Vagina (tissue), 2 donors: ENCODE measurements around the gene IRGQ. TPM values are rescaled to one million over a fixed set of nuclear protein-coding genes. Genes with fewer than 3 reads are reported as not detected.

Experiments
- DNase-seq, 2 donors: peaks; one replicate each; pipeline ENCODE4 v3.0.0-alpha.2; 2017; ENCODE audit errors: extremely low spot score in 2 of 2
- H3K27ac ChIP-seq: fragments of 200-600 bp; sonication (generic); one replicate; pipeline ENCODE4 v1.5.1; 2019
- H3K27me3 ChIP-seq: fragments of 200-600 bp; sonication (generic); one replicate; pipeline ENCODE4 v1.5.1; 2019
- H3K36me3 ChIP-seq, 2 donors: fragments of 200-600 bp; sonication (generic); one replicate each; pipeline ENCODE4 v1.5.1; 2017 to 2019
- H3K4me1 ChIP-seq: fragments of 200-600 bp; sonication (generic); one replicate; pipeline ENCODE4 v1.5.1; 2019
- H3K4me3 ChIP-seq, 2 donors: fragments of 200-600 bp; sonication (generic); 1 replicate in 1 of 2; 2 replicates in 1 of 2; pipeline ENCODE4 v1.5.1; 2016 to 2019
- H3K9me3 ChIP-seq: fragments of 200-600 bp; sonication (generic); one replicate; pipeline ENCODE4 v1.5.1; 2019
- CTCF ChIP-seq, 3 experiments: fragments of 450-650 bp in 2 of 3; fragments of 200-600 bp in 1 of 3; sonication (generic) in 1 of 3; IDR thresholded peaks; one replicate each; pipeline ENCODE4 v1.5.1; 2017 to 2019; ENCODE audit warnings: antibody characterized with exemption in 3 of 3, mild to moderate bottlenecking in 2 of 3, moderate library complexity in 2 of 3
- POLR2A ChIP-seq, 2 donors: fragments of 450-650 bp; IDR thresholded peaks; one replicate each; pipeline ENCODE4 v1.6.1; 2017; ENCODE audit warnings: antibody characterized with exemption in 2 of 2, mild to moderate bottlenecking in 2 of 2, moderate library complexity in 2 of 2
- POLR2AphosphoS5 ChIP-seq, 2 donors: sonication (generic); formaldehyde crosslinking; IDR thresholded peaks; one replicate each; pipeline ENCODE4 v1.9.0; 2017; ENCODE audit warnings: antibody characterized with exemption in 2 of 2, mild to moderate bottlenecking in 2 of 2, low read depth in 1 of 2; ENCODE audit not compliant: insufficient read depth in 1 of 2
- intact Hi-C: fragments of 100-400 bp; cut with DNase I; formaldehyde crosslinking; loops from one replicate; pipeline ENCODE4 v1.15.1; 2023
- total RNA-seq: library from RNA; depleted of rRNA; stranded (reverse); fragments of >200 nt; gene quantifications from one replicate; pipeline ENCODE4 v1.2.3, GENCODE V29; 2016

IRGQ gene
- total RNA-seq, 1 donor from 2014 or later: 11.0 TPM

DNA sequence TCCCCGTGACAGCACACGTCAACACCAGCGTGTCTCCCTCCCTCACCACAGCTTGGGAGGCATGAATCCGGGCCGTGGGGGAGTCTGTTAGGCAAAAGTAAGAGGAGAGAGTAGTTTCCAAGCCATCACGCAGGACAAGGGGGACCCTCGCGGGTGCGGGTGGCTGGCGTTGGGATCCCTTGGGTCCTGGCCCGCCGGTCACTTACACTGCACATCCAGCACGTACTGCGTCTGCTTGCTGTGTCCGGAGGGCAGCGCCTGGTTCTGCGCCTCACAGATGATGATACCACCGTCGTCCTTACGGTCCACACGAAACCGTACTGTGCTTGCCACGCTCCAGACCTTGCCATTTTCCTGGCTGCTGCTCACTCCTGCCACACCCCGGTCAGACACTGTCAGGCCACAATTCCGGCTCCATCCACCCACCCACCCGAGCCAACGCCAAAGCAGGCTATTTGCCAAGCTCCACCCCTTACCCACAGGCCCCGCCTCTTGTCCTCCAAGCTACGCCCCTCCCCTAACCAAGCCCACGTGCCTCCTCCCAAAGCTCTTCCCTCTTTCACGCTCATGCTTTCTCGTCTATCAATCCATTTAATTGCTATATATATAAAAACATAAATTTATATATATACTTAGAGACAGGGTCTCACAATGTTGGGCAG lies 30.1 kb upstream of the IRGQ start:
- intact Hi-C loops: no loop called here
- Histone ChIP-seq H3K27me3 (no peaks in the 10 kb centered on the region), H3K4me1 (no peaks in the 10 kb centered on the region), H3K9me3 (no peaks in the 10 kb centered on the region), H3K4me3 (no peak overlapping the region), H3K27ac (no peak overlapping the region), H3K36me3 (no peaks in the 10 kb centered on the region)
- TF ChIP-seq POLR2AphosphoS5 (IDR thresholded peaks at IDR 0.05; ENCODE audit: insufficient read depth in 1 of 2, low read depth in 1 of 2): no peak
- TF ChIP-seq CTCF (IDR thresholded peaks at IDR 0.05): no peak
- TF ChIP-seq POLR2A (IDR thresholded peaks at IDR 0.05): no peak
- DNase-seq: no peak

DNA sequence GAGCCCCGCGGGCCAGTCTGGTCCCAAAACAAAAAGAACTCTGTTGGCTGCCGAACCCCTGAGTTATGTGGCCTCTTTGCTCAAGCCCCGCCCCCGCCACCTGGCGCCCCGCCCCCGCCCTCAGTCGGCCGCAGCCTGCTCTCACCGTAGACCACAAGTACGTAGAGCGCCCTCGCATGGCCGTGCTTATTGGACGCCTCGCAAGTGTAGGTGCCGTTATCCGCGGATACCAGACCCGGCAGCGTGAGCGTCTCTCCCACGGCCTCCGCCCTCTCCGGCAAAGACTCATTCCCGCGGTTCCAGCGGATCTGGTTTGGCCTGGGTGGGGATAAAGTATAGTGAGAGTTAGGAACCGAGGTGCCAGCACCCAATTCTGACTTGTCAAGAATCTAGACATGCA lies 29.0 kb upstream of the IRGQ start:
- H3K9me3 ChIP-seq: no peaks in the 10 kb centered on the region
- H3K4me1 ChIP-seq: peaks cover 9% of the 10 kb centered on the region
- no peaks in the 10 kb centered on the region for H3K27me3 ChIP-seq
- TF ChIP-seq POLR2A (IDR thresholded peaks at IDR 0.05): no peak
- TF ChIP-seq POLR2AphosphoS5 (IDR thresholded peaks at IDR 0.05; ENCODE audit: insufficient read depth in 1 of 2, low read depth in 1 of 2): no peak
- TF ChIP-seq CTCF (IDR thresholded peaks at IDR 0.05): no peak
- intact Hi-C loops: no loop called here
- no peaks in the 10 kb centered on the region for H3K36me3 ChIP-seq
- H3K4me3 ChIP-seq: no peak overlapping the region
- DNase-seq: no peak
- H3K27ac ChIP-seq: no peak overlapping the region

- no peak overlapping the region for H3K27ac ChIP-seq
- no peak overlapping the region for H3K4me3 ChIP-seq
- no peaks in the 10 kb centered on the region for H3K36me3 ChIP-seq
- DNase-seq: no peak
- H3K9me3 ChIP-seq: no peaks in the 10 kb centered on the region
- intact Hi-C loops: no loop called here
- no peaks in the 10 kb centered on the region for H3K27me3 ChIP-seq
- TF ChIP-seq CTCF (IDR thresholded peaks at IDR 0.05): no peak
- TF ChIP-seq POLR2AphosphoS5 (IDR thresholded peaks at IDR 0.05; ENCODE audit: insufficient read depth in 1 of 2, low read depth in 1 of 2): no peak
- no peak for TF ChIP-seq POLR2A (IDR thresholded peaks at IDR 0.05)
- peaks cover 9% of the 10 kb centered on the region for H3K4me1 ChIP-seq
These were observed 28.1 kb upstream of the IRGQ start for GRCh38 chr19:43623889-43624670.

GRCh38 chr19:43622956-43623355 lies 27.0 kb upstream of the IRGQ start:
- intact Hi-C loops: no loop called here
- no peak overlapping the region for H3K27ac ChIP-seq
- H3K36me3 ChIP-seq: no peaks in the 10 kb centered on the region
- DNase-seq: no peak
- no peak overlapping the region for H3K4me3 ChIP-seq
- H3K9me3 ChIP-seq: no peaks in the 10 kb centered on the region
- TF ChIP-seq POLR2A (IDR thresholded peaks at IDR 0.05) (no peak), CTCF (IDR thresholded peaks at IDR 0.05) (no peak), POLR2AphosphoS5 (IDR thresholded peaks at IDR 0.05; ENCODE audit: insufficient read depth in 1 of 2, low read depth in 1 of 2) (no peak)
- H3K27me3 ChIP-seq: no peaks in the 10 kb centered on the region
- peaks cover 19% of the 10 kb centered on the region for H3K4me1 ChIP-seq

GRCh38 chr19:43622070-43622469 lies 26.1 kb upstream of the IRGQ start:
- H3K27me3 ChIP-seq: no peaks in the 10 kb centered on the region
- no peak overlapping the region for H3K4me3 ChIP-seq
- intact Hi-C loops: no loop called here
- H3K27ac ChIP-seq: no peak overlapping the region
- H3K4me1 ChIP-seq: peaks cover 19% of the 10 kb centered on the region
- H3K9me3 ChIP-seq: no peaks in the 10 kb centered on the region
- DNase-seq: no peak
- no peaks in the 10 kb centered on the region for H3K36me3 ChIP-seq
- TF ChIP-seq CTCF (IDR thresholded peaks at IDR 0.05): no peak
